ENCODE results near the gene NEK8.

Gene NEK8

DNA sequence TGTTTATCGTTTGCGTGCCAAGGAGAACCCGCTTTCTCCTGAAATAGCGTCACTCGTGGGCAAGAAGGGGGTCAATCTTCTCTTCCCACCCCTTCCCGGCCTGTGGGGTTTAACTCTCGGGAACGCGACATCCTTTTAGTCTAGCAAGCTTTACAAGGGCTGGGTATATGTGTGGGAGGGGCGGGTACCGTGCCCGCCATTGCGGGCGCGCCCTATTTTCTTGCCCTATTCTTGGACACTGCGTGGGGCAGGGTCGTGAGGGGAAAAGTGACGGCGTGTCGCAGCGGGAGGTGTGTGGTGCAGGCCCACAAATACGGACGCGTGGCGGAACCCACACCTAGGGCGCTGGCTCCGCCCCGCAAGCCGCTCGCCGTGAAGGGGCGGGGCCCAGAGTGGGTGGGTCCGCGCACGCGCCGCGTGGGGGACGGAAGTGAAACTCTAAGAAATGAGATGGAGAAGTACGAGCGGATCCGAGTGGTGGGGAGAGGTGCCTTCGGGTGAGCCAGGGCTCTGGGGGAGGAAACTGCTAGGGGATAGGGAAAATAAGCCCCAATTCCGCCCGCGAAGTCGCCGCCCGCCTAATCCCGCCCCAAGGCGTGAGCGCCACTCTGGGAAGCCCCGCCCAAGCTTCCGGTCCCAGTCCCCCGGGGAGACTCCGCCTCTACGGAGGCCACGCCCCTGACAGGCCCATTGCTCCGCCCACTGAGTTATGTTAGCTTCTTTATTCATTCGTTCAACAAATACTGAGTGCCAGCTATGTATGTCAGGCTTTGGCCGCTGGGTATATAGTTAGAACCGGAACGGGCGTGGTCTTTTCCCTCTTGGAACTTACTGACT is at the start of gene NEK8:
Gene NEK8 (plus strand): TSS at position 425 of the 837 bp plus-strand sequence. CDS start 26 bp downstream, at position 451.
- DNase-seq (ENCODE audit: low spot score in 2 of 2) (peak; percentile 97 to 99), ATAC-seq (replicated peaks; ENCODE audit: extremely low read depth, poor library complexity, severe bottlenecking) (peak; percentile 51)
- Mint-ChIP-seq H3K4me3 (peak within 1 kb of the TSS; percentile 94), H3K4me1 (peaks cover 50% of the 10 kb centered on the region), H3K27ac (ENCODE audit: low read depth) (peak within 1 kb of the TSS; percentile 98), H3K36me3 (ENCODE audit: insufficient read depth) (peaks cover 35% of the 10 kb centered on the region), H3K9me3 (no peaks in the 10 kb centered on the region), H3K27me3 (no peaks in the 10 kb centered on the region)

- ATAC-seq (replicated peaks; ENCODE audit: extremely low read depth, poor library complexity, severe bottlenecking), result no peak
- Mint-ChIP-seq H3K4me3 (no peak overlapping the region), H3K4me1 (no peaks in the 10 kb centered on the region), H3K36me3 (ENCODE audit: insufficient read depth) (peaks cover 82% of the 10 kb centered on the region), H3K27me3 (no peaks in the 10 kb centered on the region), H3K27ac (ENCODE audit: low read depth) (no peak overlapping the region), H3K9me3 (no peaks in the 10 kb centered on the region)
- no peak for DNase-seq (ENCODE audit: low spot score in 2 of 2)
Measured at GRCh38 chr17:28682655-28683054, 45.9 kb upstream of the NEK8 start.

GRCh38 chr17:28684963-28685362 is 43.6 kb upstream of the NEK8 start:
- H3K36me3 Mint-ChIP-seq (ENCODE audit: insufficient read depth), result peaks cover 85% of the 10 kb centered on the region
- ATAC-seq (replicated peaks; ENCODE audit: extremely low read depth, poor library complexity, severe bottlenecking) (no peak), DNase-seq (ENCODE audit: low spot score in 2 of 2) (no peak)
- no peaks in the 10 kb centered on the region for H3K4me1 Mint-ChIP-seq
- no peaks in the 10 kb centered on the region for H3K9me3 Mint-ChIP-seq
- no peak overlapping the region for H3K27ac Mint-ChIP-seq (ENCODE audit: low read depth)
- H3K4me3 Mint-ChIP-seq, result no peak overlapping the region
- H3K27me3 Mint-ChIP-seq, result no peaks in the 10 kb centered on the region

DNA sequence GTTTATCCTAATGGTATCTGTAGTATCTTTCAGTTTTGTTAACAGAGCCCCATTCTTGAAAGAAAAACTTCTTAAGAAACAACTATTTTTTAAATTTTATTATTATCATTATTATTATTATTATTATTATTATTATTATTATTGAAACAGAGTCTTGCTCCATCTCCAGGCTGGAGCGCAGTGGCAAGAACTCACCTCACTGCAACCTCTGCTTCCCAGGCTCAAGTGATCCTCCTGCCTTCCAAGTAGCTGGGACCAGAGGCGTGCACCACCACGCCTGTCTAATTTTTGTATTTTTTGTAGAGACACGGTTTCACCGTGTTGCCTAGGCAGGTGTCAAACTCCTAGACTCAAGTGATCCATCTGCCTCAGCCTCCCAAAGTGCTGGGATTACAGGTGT is 43.2 kb upstream of the NEK8 start:
- H3K36me3 Mint-ChIP-seq (ENCODE audit: insufficient read depth), result peaks cover 88% of the 10 kb centered on the region
- H3K27ac Mint-ChIP-seq (ENCODE audit: low read depth), result no peak overlapping the region
- H3K4me1 Mint-ChIP-seq, result no peaks in the 10 kb centered on the region

GRCh38 chr17:28686296-28686695 is 42.3 kb upstream of the NEK8 start:
- Mint-ChIP-seq H3K9me3 (no peaks in the 10 kb centered on the region), H3K27me3 (no peaks in the 10 kb centered on the region), H3K4me1 (no peaks in the 10 kb centered on the region), H3K36me3 (ENCODE audit: insufficient read depth) (peaks cover 86% of the 10 kb centered on the region), H3K4me3 (no peak overlapping the region), H3K27ac (ENCODE audit: low read depth) (no peak overlapping the region)
- ATAC-seq (replicated peaks; ENCODE audit: extremely low read depth, poor library complexity, severe bottlenecking), result no peak
- no peak for DNase-seq (ENCODE audit: low spot score in 2 of 2)

More for the DNA sequence above, 43.2 kb upstream of the NEK8 start:
- Mint-ChIP-seq H3K9me3 (no peaks in the 10 kb centered on the region), H3K27me3 (no peaks in the 10 kb centered on the region), H3K4me3 (no peak overlapping the region)
- ATAC-seq (replicated peaks; ENCODE audit: extremely low read depth, poor library complexity, severe bottlenecking) (no peak), DNase-seq (ENCODE audit: low spot score in 2 of 2) (no peak)

DNA sequence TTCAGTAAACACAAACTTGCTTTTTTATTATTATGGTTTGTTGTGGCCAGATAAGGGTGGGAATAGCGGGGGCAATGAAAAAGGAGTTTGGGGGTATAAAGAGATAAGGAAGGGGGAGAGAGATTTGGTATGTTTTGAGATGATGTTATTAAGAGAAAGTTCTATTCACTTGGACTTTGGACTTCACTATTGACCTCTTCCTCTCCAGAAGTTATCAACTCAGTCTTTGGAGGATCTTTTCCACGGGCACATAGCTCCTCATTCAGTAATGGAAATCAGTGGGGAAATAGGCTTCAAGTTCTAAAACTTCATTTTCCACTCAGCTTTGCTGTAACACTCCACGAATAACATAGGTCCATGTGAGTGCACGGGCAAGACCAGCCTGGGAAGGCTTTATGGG is 40.1 kb upstream of the NEK8 start:
- H3K27me3 Mint-ChIP-seq, result no peaks in the 10 kb centered on the region
- ATAC-seq (replicated peaks; ENCODE audit: extremely low read depth, poor library complexity, severe bottlenecking), result no peak
- H3K4me3 Mint-ChIP-seq, result no peak overlapping the region
- H3K36me3 Mint-ChIP-seq (ENCODE audit: insufficient read depth), result peaks cover 79% of the 10 kb centered on the region
- H3K9me3 Mint-ChIP-seq, result no peaks in the 10 kb centered on the region
- no peak overlapping the region for H3K27ac Mint-ChIP-seq (ENCODE audit: low read depth)
- H3K4me1 Mint-ChIP-seq, result no peaks in the 10 kb centered on the region
- DNase-seq (ENCODE audit: low spot score in 2 of 2), result no peak

- Mint-ChIP-seq H3K27me3 (no peaks in the 10 kb centered on the region), H3K27ac (ENCODE audit: low read depth) (no peak overlapping the region), H3K4me1 (no peaks in the 10 kb centered on the region), H3K9me3 (no peaks in the 10 kb centered on the region), H3K36me3 (ENCODE audit: insufficient read depth) (peaks cover 80% of the 10 kb centered on the region), H3K4me3 (no peak overlapping the region)
- no peak for ATAC-seq (replicated peaks; ENCODE audit: extremely low read depth, poor library complexity, severe bottlenecking)
- DNase-seq (ENCODE audit: low spot score in 2 of 2), result no peak
Measured at GRCh38 chr17:28689011-28689410, 39.6 kb upstream of the NEK8 start.

- Mint-ChIP-seq H3K36me3 (ENCODE audit: insufficient read depth) (peaks cover 73% of the 10 kb centered on the region), H3K27ac (ENCODE audit: low read depth) (peak overlapping the region; percentile 51), H3K4me3 (no peak overlapping the region), H3K27me3 (no peaks in the 10 kb centered on the region), H3K4me1 (no peaks in the 10 kb centered on the region), H3K9me3 (no peaks in the 10 kb centered on the region)
- DNase-seq (ENCODE audit: low spot score in 2 of 2) (no peak), ATAC-seq (replicated peaks; ENCODE audit: extremely low read depth, poor library complexity, severe bottlenecking) (no peak)
Measured at GRCh38 chr17:28693869-28694268, 34.7 kb upstream of the NEK8 start.

GRCh38 chr17:28698253-28698941 is 30.2 kb upstream of the NEK8 start:
- H3K4me1 Mint-ChIP-seq, result no peaks in the 10 kb centered on the region
- H3K4me3 Mint-ChIP-seq, result no peak overlapping the region
- no peaks in the 10 kb centered on the region for H3K9me3 Mint-ChIP-seq
- ATAC-seq (replicated peaks; ENCODE audit: extremely low read depth, poor library complexity, severe bottlenecking) (no peak), DNase-seq (ENCODE audit: low spot score in 2 of 2) (no peak)
- no peaks in the 10 kb centered on the region for H3K27me3 Mint-ChIP-seq
- H3K36me3 Mint-ChIP-seq (ENCODE audit: insufficient read depth), result peaks cover 67% of the 10 kb centered on the region
- H3K27ac Mint-ChIP-seq (ENCODE audit: low read depth), result no peak overlapping the region

GRCh38 chr17:28700278-28700677 is 28.3 kb upstream of the NEK8 start:
- ATAC-seq (replicated peaks; ENCODE audit: extremely low read depth, poor library complexity, severe bottlenecking), result no peak
- H3K9me3 Mint-ChIP-seq, result no peaks in the 10 kb centered on the region
- no peak overlapping the region for H3K27ac Mint-ChIP-seq (ENCODE audit: low read depth)

DNA sequence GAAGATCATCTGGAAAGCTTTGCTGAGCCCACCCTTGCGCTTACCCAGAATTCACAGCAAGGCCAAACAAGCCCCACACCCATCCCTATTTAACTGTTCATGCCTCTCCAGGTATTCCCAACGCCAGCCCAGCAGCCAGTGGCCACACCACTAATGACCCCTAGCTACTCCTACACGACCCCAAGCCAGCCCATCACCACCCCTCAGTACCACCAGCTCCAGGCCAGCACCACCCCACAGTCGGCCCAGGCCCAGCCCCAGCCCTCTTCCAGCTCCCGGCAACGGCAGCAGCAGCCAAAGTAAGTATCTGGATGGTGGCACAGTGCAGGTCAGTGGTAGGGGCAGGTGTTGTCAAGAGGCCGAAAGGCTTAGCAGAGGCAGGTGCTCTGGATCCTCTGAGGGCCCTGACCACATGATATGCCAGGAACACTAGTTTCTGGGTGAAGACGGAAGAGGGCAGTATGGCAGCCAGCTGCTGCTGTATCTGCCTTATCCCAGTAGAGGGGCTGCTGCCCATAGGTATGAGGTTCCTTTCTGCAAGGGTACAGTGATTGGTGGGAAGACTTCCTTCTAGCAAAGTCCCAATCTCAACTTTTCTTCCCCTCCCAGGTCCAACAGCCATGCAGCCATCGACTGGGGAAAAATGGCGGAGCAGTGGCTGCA is 27.6 kb upstream of the NEK8 start:
- no peak overlapping the region for H3K4me3 Mint-ChIP-seq
- H3K27me3 Mint-ChIP-seq, result no peaks in the 10 kb centered on the region
- no peaks in the 10 kb centered on the region for H3K9me3 Mint-ChIP-seq
- H3K27ac Mint-ChIP-seq (ENCODE audit: low read depth), result peak overlapping the region; percentile 32
- no peak for DNase-seq (ENCODE audit: low spot score in 2 of 2)
- no peaks in the 10 kb centered on the region for H3K4me1 Mint-ChIP-seq
- H3K36me3 Mint-ChIP-seq (ENCODE audit: insufficient read depth), result peaks cover 48% of the 10 kb centered on the region
- ATAC-seq (replicated peaks; ENCODE audit: extremely low read depth, poor library complexity, severe bottlenecking), result no peak

More at GRCh38 chr17:28700278-28700677, 28.3 kb upstream of the NEK8 start:
- Mint-ChIP-seq H3K36me3 (ENCODE audit: insufficient read depth) (peaks cover 54% of the 10 kb centered on the region), H3K4me1 (no peaks in the 10 kb centered on the region), H3K27me3 (no peaks in the 10 kb centered on the region), H3K4me3 (no peak overlapping the region)
- DNase-seq (ENCODE audit: low spot score in 2 of 2), result no peak

DNA sequence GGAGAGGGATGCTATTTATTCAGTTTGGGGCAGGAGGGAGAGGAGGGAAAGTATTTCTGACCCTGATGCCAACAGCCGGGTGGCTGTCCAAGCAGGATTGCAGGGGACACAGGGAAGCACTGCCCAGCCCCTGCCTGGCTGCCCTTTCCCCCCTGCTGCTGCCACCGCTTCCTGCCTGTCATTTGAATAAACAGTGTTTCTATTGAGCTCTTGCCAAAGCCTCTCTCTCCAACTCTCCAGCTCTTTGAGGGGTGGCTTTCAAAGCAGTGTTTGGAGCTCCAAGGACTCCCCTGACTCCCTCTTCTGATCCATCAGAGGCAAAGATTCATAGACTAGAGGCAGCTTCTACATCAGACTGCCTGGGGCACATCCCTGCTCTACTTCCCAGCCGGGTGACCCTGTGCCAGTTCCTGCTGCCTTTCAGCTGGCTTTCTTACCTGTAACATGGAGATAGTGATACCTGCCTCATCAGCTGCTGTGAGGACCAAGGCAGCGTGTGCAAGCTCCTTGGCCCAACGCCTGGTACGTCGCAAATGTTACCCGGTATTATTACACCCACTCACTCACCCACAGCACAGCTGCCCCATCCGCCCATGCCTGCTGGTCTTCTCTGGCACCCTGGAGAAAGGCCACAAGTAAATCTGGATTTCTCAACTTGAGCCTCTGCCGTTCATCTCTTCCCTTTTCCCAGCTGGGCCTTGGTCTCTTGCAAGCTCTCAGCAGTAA is 26.4 kb upstream of the NEK8 start:
- no peak overlapping the region for H3K4me3 Mint-ChIP-seq
- no peak for ATAC-seq (replicated peaks; ENCODE audit: extremely low read depth, poor library complexity, severe bottlenecking)
- no peaks in the 10 kb centered on the region for H3K4me1 Mint-ChIP-seq
- DNase-seq (ENCODE audit: low spot score in 2 of 2), result no peak
- peaks cover 38% of the 10 kb centered on the region for H3K36me3 Mint-ChIP-seq (ENCODE audit: insufficient read depth)
- no peak overlapping the region for H3K27ac Mint-ChIP-seq (ENCODE audit: low read depth)
- H3K9me3 Mint-ChIP-seq, result no peaks in the 10 kb centered on the region
- H3K27me3 Mint-ChIP-seq, result no peaks in the 10 kb centered on the region

Measured in central memory CD8-positive, alpha-beta T cell (primary cell).